Trophoblast cell (in vitro differentiated cells and primary cell): ENCODE measurements around the gene IMPG2.

Experiments used
- DNase-seq, 2 donors: peaks; one replicate each; pipeline ENCODE4 v3.0.0-alpha.2; 2016
- H2AFZ ChIP-seq: 2 replicates; pipeline ENCODE4 v1.6.1; 2013; ENCODE audit warnings: low read length, moderate library complexity, mild to moderate bottlenecking; ENCODE audit not compliant: insufficient read depth, poor library complexity
- H2AK5ac ChIP-seq: 2 replicates; pipeline ENCODE4 v1.6.1; 2013; ENCODE audit warnings: mild to moderate bottlenecking, low read length
- H2BK120ac ChIP-seq: 2 replicates; pipeline ENCODE4 v1.6.1; 2013; ENCODE audit warnings: low read length, mild to moderate bottlenecking, moderate library complexity; ENCODE audit not compliant: insufficient read depth, poor library complexity
- H2BK12ac ChIP-seq: 2 replicates; pipeline ENCODE4 v1.6.1; 2013; ENCODE audit warnings: mild to moderate bottlenecking, low read length, moderate library complexity
- H2BK5ac ChIP-seq: 2 replicates; pipeline ENCODE4 v1.6.1; 2013; ENCODE audit warnings: low read length, low read depth, moderate library complexity, mild to moderate bottlenecking; ENCODE audit not compliant: poor library complexity
- H3K14ac ChIP-seq: 2 replicates; pipeline ENCODE4 v1.6.1; 2013; ENCODE audit warnings: mild to moderate bottlenecking, low read length
- H3K18ac ChIP-seq: 2 replicates; pipeline ENCODE4 v1.6.1; 2013; ENCODE audit warnings: mild to moderate bottlenecking, low read length
- H3K23ac ChIP-seq: 2 replicates; pipeline ENCODE4 v1.6.1; 2013; ENCODE audit warnings: low read length
- H3K27ac ChIP-seq: 2 replicates; pipeline ENCODE4 v1.5.1; 2013; ENCODE audit warnings: low read depth, mild to moderate bottlenecking, inconsistent platforms, low read length, moderate library complexity
- H3K27me3 ChIP-seq: 2 replicates; pipeline ENCODE4 v1.6.1; 2013; ENCODE audit warnings: inconsistent platforms, mild to moderate bottlenecking, low read length, moderate library complexity; ENCODE audit not compliant: insufficient read depth
- H3K36me3 ChIP-seq, 2 experiments: 1 replicate in 1 of 2; 2 replicates in 1 of 2; pipeline ENCODE4 v1.6.1; 2013; ENCODE audit warnings: low read length in 2 of 2, mild to moderate bottlenecking in 2 of 2, moderate library complexity in 1 of 2; ENCODE audit not compliant: insufficient read depth in 2 of 2, control insufficient read depth in 1 of 2
- H3K4ac ChIP-seq: 2 replicates; pipeline ENCODE4 v1.6.1; 2013; ENCODE audit warnings: low read depth, mild to moderate bottlenecking, low read length, moderate library complexity
- H3K4me1 ChIP-seq, 2 experiments: 1 replicate in 1 of 2; 2 replicates in 1 of 2; pipeline ENCODE4 v1.6.1; 2013; ENCODE audit warnings: low read length in 2 of 2, mild to moderate bottlenecking in 2 of 2, moderate library complexity in 1 of 2; ENCODE audit not compliant: insufficient read depth in 2 of 2, control insufficient read depth in 1 of 2
- H3K4me2 ChIP-seq: 2 replicates; pipeline ENCODE4 v1.6.1; 2013; ENCODE audit warnings: inconsistent platforms, mild to moderate bottlenecking, low read length, moderate library complexity
- H3K4me3 ChIP-seq: 2 replicates; pipeline ENCODE4 v1.5.1; 2013; ENCODE audit warnings: mild to moderate bottlenecking, low read depth, low read length, inconsistent platforms
- H3K79me1 ChIP-seq: one replicate; pipeline ENCODE4 v1.6.1; 2013; ENCODE audit warnings: low read length
- H3K79me2 ChIP-seq: 2 replicates; pipeline ENCODE4 v1.6.1; 2013; ENCODE audit warnings: low read length, mild to moderate bottlenecking; ENCODE audit not compliant: control insufficient read depth, insufficient read depth, poor library complexity
- H3K9ac ChIP-seq: 2 replicates; pipeline ENCODE4 v1.6.1; 2013; ENCODE audit warnings: mild to moderate bottlenecking, low read length
- H3K9me3 ChIP-seq: 2 replicates; pipeline ENCODE4 v1.6.1; 2013; ENCODE audit warnings: low read depth, mild to moderate bottlenecking, control low read depth, inconsistent platforms, low read length; ENCODE audit not compliant: insufficient read depth
- H4K12ac ChIP-seq: 2 replicates; pipeline ENCODE4 v1.6.1; 2013; ENCODE audit warnings: low read depth, mild to moderate bottlenecking, low read length, moderate library complexity
- H4K8ac ChIP-seq: 2 replicates; pipeline ENCODE4 v1.6.1; 2013; ENCODE audit warnings: low read depth, mild to moderate bottlenecking, low read length, moderate library complexity
- H4K91ac ChIP-seq: one replicate; pipeline ENCODE4 v1.6.1; 2013; ENCODE audit warnings: low read depth, mild to moderate bottlenecking, low read length, moderate library complexity
- WGBS: extraction: QIAGEN DNeasy Blood & Tissue Kit; methylation state at CpG from one replicate; pipeline ENCODE4 v1.1.7; 2013; ENCODE audit warnings: missing lambda C conversion rate; ENCODE audit not compliant: insufficient read length, insufficient coverage; ENCODE audit errors: extremely low coverage; 5-methylcytosine and 5-hydroxymethylcytosine counted together

Gene IMPG2

DNA sequence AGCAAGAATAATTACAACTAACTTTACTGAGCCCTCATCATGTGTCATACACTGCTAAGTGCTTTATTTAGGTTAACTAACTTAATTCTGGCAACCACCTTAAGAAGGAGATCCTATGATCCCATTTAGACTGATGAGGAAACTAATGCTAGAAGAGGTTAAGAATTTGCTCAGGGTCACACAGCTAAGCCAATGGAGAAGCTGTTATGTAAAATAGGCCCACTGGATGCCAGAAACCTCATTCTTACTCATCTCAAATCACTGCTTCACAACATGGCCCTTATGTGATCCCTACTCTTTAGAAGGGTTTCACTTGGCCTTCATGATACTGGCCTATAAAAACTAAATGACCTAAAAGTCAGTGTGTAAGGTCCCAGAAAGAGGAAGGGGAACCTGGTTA lies 41.2 kb downstream of the IMPG2 start:
- no peak overlapping the region for H3K4me3 ChIP-seq
- no peaks in the 10 kb centered on the region for H3K79me1 ChIP-seq
- H3K9me3 ChIP-seq, result no peaks in the 10 kb centered on the region
- H2BK5ac ChIP-seq, result no peak overlapping the region
- H3K36me3 ChIP-seq, result no peaks in the 10 kb centered on the region
- no peak overlapping the region for H2AFZ ChIP-seq
- no peak overlapping the region for H2BK12ac ChIP-seq
- H4K91ac ChIP-seq, result no peak overlapping the region
- H3K23ac ChIP-seq, result no peak overlapping the region
- no peak overlapping the region for H3K14ac ChIP-seq
- no peak overlapping the region for H3K9ac ChIP-seq
- no peaks in the 10 kb centered on the region for H3K4me1 ChIP-seq
- H3K4me2 ChIP-seq, result no peak overlapping the region
- H3K4ac ChIP-seq, result no peak overlapping the region
- no peak overlapping the region for H2AK5ac ChIP-seq
- no peak overlapping the region for H2BK120ac ChIP-seq
- H3K18ac ChIP-seq, result no peak overlapping the region
- no peak for DNase-seq
- H3K79me2 ChIP-seq, result no peaks in the 10 kb centered on the region
- H3K27ac ChIP-seq, result no peak overlapping the region
- H4K12ac ChIP-seq, result no peak overlapping the region
- H3K27me3 ChIP-seq, result no peaks in the 10 kb centered on the region
- no peak overlapping the region for H4K8ac ChIP-seq

DNA sequence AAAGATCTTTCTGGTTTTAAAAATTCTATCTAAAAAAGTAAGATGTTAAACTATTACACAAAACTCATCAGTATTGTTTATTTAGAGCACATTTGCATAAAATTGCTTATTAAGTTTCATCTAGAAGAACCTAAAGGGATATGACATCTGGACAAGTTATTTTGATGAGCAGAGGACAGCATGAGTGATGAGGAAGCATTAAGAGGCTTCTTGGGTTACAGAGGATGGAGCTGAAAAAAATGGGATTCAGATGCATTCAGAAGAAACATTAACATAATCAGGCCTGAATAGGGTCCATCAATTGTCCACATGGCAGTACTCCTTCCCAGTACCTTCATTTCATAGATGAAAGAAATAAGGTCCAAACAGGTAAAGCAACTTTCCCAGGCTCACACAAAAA lies 41.6 kb downstream of the IMPG2 start:
- Histone ChIP-seq H2BK12ac (no peak overlapping the region), H3K4me2 (no peak overlapping the region), H2AK5ac (no peak overlapping the region), H3K4ac (no peak overlapping the region), H2BK120ac (no peak overlapping the region), H3K4me1 (no peaks in the 10 kb centered on the region), H3K79me1 (no peaks in the 10 kb centered on the region), H3K36me3 (no peaks in the 10 kb centered on the region), H3K14ac (no peak overlapping the region), H3K9me3 (no peaks in the 10 kb centered on the region), H4K91ac (no peak overlapping the region), H4K12ac (no peak overlapping the region), H4K8ac (no peak overlapping the region), H3K18ac (no peak overlapping the region), H2AFZ (no peak overlapping the region), H3K9ac (no peak overlapping the region), H3K79me2 (no peaks in the 10 kb centered on the region), H2BK5ac (no peak overlapping the region), H3K27ac (no peak overlapping the region), H3K27me3 (no peaks in the 10 kb centered on the region), H3K4me3 (no peak overlapping the region), H3K23ac (no peak overlapping the region)
- no peak for DNase-seq

DNA sequence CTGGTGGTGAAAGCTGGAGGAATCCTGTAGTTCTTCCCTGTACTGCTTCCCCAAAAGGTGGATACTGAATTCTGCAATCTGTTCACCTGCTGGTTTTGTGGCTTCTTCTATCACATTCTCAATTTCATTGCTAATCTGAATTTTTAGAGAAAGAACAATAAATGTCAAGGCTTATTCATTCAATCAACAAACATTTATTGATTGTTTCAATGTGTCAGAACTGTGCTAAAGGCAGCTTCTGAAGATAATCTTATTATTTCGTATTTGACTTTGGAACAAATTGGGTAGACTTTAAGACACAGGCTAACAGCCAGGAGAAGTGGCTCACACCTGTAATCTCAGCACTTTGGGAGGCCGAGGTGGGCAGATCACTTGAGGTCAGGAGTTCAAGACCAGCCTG lies 46.8 kb downstream of the IMPG2 start:
- Histone ChIP-seq H3K79me2 (no peaks in the 10 kb centered on the region), H2BK5ac (no peak overlapping the region), H2BK120ac (no peak overlapping the region), H3K79me1 (no peaks in the 10 kb centered on the region), H3K9ac (no peak overlapping the region), H3K14ac (no peak overlapping the region), H2AK5ac (no peak overlapping the region), H4K8ac (no peak overlapping the region), H3K4me3 (no peak overlapping the region), H3K4me1 (no peaks in the 10 kb centered on the region), H2AFZ (no peak overlapping the region), H3K27me3 (no peaks in the 10 kb centered on the region), H4K12ac (no peak overlapping the region), H3K27ac (no peak overlapping the region), H2BK12ac (no peak overlapping the region), H3K9me3 (no peaks in the 10 kb centered on the region), H4K91ac (no peak overlapping the region), H3K4ac (no peak overlapping the region), H3K23ac (no peak overlapping the region), H3K36me3 (no peaks in the 10 kb centered on the region), H3K4me2 (no peak overlapping the region), H3K18ac (no peak overlapping the region)
- no peak for DNase-seq
- no CpG with 5 or more reads among the region's 2 CpGs for whole genome bisulfite sequencing

DNA sequence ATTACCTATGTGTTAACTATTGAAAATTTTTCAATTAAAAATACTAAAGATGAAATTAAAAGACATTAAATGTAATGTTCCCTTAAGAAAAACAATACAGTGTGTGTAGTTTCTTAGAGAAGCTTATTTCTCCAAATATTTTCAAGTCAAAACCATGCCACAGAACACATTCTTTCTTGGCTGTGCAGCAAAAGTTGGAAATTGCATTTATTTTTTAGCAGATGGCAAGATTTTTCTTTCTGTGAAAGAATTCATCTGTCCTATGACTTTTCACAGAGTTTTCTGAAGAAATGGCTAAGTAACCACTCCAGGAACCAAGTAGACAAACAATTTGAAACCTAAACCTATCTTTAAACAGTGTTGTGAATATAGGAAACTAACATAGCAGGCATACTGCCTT lies 47.2 kb downstream of the IMPG2 start:
- H3K79me1 ChIP-seq, result no peaks in the 10 kb centered on the region
- H3K18ac ChIP-seq, result no peak overlapping the region
- no peak overlapping the region for H3K4me2 ChIP-seq
- H2AFZ ChIP-seq, result no peak overlapping the region
- no peak overlapping the region for H3K23ac ChIP-seq
- H2BK12ac ChIP-seq, result no peak overlapping the region
- no peak for DNase-seq
- H3K14ac ChIP-seq, result no peak overlapping the region
- no peak overlapping the region for H3K4me3 ChIP-seq
- no peak overlapping the region for H4K12ac ChIP-seq
- H2BK5ac ChIP-seq, result no peak overlapping the region
- no peak overlapping the region for H2BK120ac ChIP-seq
- H4K8ac ChIP-seq, result no peak overlapping the region
- H3K79me2 ChIP-seq, result no peaks in the 10 kb centered on the region
- H3K36me3 ChIP-seq, result no peaks in the 10 kb centered on the region
- no peak overlapping the region for H3K9ac ChIP-seq
- no peak overlapping the region for H4K91ac ChIP-seq
- no peak overlapping the region for H3K27ac ChIP-seq
- no peak overlapping the region for H3K4ac ChIP-seq
- H2AK5ac ChIP-seq, result no peak overlapping the region
- no peaks in the 10 kb centered on the region for H3K9me3 ChIP-seq
- no peaks in the 10 kb centered on the region for H3K4me1 ChIP-seq
- H3K27me3 ChIP-seq, result no peaks in the 10 kb centered on the region

DNA sequence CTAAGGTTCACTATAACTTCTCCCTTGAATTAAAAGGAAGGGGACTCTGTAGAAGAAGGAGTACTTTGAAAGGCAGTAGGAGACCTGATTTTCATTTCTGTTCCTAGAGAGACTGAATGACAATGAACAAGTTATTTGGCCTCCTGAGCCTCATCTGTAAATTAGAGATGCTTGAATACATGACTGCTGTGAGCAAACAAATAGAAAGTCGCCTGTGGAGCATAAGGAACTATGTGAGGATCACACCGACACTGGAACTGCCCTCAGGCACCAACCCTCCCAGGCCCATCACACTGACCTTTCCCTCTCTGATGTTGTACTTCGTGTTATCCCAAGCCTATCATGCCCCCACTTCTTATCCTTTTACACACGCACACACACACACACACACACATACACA lies 48.6 kb downstream of the IMPG2 start:
- H3K9ac ChIP-seq, result no peak overlapping the region
- H3K14ac ChIP-seq, result no peak overlapping the region
- no peak overlapping the region for H3K4me2 ChIP-seq
- no peak overlapping the region for H3K18ac ChIP-seq
- H4K91ac ChIP-seq, result no peak overlapping the region
- no peak overlapping the region for H3K23ac ChIP-seq
- no peak overlapping the region for H2BK12ac ChIP-seq
- no peak overlapping the region for H4K12ac ChIP-seq
- no peaks in the 10 kb centered on the region for H3K27me3 ChIP-seq
- no peaks in the 10 kb centered on the region for H3K79me2 ChIP-seq
- no peak overlapping the region for H2AK5ac ChIP-seq
- H3K9me3 ChIP-seq, result no peaks in the 10 kb centered on the region
- H2BK5ac ChIP-seq, result no peak overlapping the region
- no peaks in the 10 kb centered on the region for H3K79me1 ChIP-seq
- no peaks in the 10 kb centered on the region for H3K36me3 ChIP-seq
- WGBS, result no CpG with 5 or more reads among the region's 4 CpGs
- no peaks in the 10 kb centered on the region for H3K4me1 ChIP-seq
- H2BK120ac ChIP-seq, result no peak overlapping the region
- no peak for DNase-seq
- no peak overlapping the region for H3K4me3 ChIP-seq
- H3K4ac ChIP-seq, result no peak overlapping the region
- H2AFZ ChIP-seq, result no peak overlapping the region
- no peak overlapping the region for H3K27ac ChIP-seq
- no peak overlapping the region for H4K8ac ChIP-seq
